HG02973 (cell line): ENCODE results near the gene GRB10.
A peak's percentile ranks its signal among the peaks of the same experiment; 100 is the strongest.

Experiments used
- ATAC-seq: cut with Tn5 transposase; IDR thresholded peaks from one replicate; pipeline ENCODE4 v1.9.1; 2021; ENCODE audit warnings: moderate library complexity; ENCODE audit not compliant: unreplicated experiment

Gene GRB10

DNA sequence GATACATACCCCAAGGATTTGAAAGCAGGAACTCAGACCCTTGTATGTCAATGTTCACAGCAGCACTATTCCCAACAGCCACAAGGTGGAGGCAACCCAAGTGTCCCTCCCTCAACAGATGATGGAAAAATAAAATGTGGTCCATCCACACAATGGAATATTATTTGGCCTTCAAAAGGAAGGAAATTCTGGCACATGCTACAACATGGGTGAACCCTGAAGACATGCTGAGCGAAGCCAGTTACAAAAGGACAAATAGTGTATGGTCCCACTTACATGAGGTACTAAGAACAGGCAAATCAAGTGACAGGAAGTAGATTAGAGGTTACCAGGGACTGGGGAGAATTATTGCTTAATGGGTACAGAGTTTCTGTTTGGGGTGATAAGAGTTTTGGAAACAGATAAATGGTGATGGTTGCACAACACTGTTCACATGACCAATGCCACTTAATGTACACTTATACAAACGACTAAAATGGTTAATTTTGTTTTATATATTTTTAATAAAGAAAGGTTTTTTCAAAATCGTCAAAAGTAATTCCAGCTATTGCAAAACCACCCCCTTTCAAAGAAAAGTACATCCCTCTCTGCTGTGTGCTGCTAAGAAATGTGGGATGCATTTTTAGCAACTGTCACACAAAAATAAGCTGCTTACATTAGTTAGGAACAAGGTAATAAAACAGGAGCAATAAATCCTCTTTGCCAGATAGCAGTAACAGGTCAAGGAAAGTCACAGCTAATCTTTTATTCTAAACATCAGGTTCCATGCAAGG lies 85.7 kb downstream of the GRB10 start:
- no peak for ATAC-seq

DNA sequence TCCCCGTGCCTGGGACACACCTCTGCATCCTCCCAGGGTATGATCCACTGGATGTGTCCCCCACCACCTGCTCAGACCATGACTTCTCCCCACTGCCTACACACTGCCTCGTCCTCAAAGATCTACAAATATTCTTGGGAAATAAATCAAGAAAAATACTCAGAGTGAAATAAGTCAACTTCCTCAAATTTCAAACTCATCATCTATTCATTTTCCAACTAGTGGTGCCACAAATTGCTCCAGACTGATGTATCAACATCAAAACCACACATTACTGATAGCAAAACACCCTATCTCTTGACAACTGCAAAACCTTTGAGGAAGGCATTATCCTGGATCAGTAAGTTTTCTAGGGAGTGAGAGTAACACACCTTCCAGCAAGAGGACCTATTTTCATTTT lies 87.7 kb downstream of the GRB10 start:
- no peak for ATAC-seq

DNA sequence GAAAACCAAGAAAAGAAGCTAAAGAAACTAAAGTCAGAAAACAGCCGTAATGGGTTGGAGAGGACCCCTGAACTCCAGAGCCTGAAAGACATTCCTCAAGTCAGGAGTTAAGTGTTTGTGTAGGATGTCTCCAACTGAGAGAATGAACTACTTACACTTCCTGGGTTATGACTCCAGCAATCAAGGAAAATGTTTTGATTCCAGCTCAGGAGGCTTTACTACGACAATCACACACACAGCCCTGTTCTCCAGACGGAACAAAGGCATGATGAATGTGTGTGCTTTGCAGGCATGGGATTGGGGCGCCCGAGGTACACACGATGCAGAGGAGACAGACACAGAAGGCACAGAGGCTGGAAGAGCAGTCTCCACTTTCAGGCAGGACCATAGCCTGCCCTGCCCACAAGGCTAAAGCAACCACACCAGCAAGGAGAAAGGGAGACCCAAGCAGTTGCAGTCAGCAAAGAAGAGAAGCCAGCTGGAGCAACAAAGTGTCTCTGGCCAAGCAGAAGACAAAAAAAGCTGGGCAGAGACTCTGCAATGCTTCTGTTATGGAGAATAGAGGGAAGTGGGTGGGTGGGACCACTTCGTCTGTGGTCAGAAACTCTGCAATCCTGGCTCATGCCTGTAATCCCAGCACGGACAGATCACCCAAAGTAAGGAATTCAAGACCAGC lies 89.1 kb downstream of the GRB10 start:
- no peak for ATAC-seq

DNA sequence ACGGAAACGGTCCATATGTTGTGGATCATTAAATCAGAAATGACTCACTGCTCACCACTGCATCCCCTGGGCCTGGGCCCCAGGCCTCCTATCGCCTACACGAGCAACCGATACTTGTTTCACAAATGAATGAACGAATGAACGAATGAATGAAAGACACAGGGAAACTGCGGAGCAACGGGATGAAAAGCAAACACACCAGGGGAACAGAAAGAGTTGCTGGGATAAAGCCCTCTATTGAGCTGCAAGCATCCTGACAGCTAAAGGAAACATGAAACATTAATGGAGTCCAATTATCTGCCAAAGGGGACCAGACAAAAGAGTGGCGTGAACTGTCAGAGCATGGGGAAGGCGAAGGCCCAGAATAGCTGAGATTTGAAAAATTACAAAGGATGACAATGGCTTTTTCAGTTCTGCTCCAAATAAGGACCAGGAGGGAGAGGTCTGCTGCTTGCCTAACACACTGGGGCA lies 92.1 kb downstream of the GRB10 start:
- no peak for ATAC-seq

DNA sequence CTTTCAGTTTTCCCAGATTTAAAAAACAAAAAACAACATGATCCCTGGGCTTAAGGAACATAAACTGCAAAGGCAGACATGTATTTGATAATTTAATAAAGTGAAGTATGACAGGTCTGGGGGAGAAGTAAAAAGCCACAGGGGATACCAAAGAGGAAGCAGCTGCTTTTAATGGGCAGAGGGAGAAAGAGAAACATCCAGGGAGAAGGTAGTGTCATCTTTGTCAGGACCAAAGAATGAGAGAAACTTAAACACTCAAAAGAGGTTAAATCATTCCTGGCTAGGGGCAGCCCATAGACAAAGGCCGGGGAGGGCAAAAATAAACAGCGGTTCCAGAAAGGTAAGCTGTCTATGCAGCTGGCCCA lies 94.5 kb downstream of the GRB10 start:
- ATAC-seq = no peak

DNA sequence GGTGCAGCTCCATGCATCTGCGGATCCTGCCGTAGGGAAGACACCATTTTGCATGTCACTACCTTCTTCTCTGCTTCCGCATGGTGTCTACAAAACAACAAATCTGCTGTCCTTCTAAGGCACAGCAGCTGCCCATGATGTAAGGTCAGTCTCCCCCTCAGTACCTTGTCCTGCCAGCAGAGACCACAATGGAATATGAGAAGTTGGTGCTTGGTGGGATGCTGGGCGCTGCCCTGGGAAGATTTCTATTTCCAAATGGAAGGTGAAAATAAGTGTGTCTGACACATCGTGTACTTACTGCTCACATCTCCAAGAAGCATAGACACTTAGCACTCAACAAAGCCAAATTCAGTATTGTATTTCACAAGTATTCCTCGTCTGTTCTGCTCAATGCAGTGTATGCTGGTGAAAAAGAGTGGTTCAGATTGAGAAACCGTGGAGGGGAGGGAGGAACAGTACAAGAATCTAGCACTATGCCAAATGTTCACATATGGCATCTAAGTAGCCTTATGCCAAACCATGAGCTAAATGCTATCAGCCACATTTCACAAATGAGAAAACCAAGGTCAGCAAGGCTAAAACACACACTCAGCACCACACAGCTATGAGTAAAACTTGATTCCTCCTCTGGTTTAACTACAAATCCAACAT lies 95.0 kb downstream of the GRB10 start:
- no peak for ATAC-seq

DNA sequence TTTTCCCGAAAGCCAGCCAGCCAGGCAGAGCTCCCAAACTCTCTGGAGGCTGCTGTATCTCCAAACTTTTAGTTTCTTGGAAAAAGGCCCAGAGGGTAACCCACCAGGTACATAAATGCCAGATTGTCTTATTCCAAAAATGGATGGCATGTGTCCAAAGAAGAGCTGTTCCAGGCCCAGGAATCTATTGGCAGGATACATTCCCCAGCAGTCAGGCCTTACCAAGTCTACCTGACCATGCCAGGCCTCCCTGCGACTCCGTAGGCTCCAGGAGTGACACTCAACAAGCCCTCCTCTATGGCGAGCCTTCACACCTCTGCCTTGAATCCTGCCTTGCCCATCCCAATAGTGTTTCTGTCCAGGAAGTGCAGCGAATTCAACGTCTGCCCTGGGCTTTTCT lies 95.6 kb downstream of the GRB10 start:
- no peak for ATAC-seq

DNA sequence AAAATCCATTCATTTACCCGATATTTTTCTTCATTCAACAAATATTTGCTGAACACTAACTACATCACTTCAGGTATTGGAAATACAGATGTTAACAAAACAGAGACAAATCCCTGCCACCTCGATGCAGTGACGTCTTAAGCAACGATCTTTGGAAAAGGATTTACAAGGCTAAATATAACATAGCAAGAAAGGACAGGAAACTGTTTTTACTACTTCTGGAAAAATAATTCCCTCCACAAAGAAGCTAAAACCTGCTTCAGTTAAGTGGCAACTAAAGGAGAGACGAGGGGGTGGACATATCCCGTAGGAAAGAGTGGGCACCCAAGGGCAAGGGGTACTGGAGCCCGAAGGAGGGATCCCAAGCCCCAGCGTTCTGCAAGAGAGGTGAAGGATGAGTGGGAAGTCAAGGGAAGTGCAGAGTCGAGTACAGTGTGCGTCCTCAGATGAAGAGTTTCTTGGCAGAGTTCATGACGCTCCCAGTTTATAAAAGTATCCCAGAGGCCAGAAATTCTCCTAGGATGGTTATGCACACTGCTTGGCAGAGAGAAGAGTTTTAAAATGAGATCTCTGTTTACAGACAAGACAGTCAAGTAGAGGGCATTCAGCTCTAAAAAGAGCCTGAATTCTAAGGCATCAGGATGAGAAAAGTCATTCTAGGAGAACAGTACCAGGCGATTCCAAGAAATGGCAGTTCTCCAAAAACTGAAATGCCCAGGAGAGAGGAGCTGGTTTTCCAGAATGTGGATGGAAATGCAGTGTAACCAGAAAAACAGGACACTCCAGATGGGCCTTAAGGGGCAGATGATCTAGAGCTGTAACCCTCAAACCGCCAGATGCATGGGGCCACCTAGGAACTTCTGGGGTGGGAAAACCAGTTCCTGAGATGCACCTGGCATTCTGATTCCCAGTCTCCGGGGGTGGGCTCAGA lies 97.3 kb downstream of the GRB10 start:
- ATAC-seq = no peak

DNA sequence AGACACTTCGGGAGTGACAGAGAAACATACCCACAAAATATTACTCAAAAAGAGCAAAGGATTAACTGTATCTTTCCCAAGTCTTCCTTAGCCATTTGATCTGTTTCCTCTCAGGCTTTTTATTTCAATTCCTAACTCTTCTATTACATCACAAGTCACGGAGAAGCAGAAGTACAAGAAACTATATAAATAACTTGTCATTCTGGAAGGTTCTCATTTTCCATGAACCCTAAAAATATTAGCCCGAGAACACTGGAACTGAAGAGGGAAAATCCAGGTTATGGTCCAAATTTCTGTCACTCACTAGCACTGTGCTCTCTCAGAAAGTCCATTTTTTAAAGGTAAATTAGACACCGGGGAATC lies 98.0 kb downstream of the GRB10 start:
- ATAC-seq = no peak

DNA sequence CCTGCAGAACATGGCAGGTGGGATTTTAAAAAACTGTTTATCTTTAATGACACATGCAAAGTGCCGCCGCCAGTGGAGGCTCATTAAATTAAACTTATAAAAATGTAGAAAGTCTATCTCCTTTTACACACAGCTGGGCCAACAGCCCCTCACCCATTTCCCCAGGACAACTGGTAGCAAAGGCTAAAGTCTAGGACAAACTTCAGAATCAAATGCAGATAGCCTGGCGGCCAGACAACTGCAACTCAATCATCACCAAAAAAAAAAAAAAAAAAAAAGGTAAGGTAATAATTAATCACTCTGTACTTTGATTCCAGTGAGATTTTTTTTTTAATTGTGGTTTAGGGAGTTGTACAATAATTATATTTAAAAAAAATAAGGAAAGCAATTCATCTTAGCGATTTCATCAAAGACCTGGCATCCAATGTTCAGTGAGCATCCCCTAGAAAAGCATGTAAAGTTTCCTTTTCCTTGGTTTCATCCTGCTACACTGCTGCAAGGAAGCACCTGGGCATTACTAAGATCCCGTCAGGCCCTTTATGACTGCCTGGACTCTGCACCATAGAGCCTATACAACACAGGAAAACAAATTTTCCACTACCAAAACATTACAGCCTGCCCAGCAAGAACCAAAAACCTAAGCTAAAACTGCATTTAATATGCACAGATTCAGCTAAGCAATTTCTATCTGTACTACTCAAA lies 98.5 kb downstream of the GRB10 start:
- no peak for ATAC-seq

DNA sequence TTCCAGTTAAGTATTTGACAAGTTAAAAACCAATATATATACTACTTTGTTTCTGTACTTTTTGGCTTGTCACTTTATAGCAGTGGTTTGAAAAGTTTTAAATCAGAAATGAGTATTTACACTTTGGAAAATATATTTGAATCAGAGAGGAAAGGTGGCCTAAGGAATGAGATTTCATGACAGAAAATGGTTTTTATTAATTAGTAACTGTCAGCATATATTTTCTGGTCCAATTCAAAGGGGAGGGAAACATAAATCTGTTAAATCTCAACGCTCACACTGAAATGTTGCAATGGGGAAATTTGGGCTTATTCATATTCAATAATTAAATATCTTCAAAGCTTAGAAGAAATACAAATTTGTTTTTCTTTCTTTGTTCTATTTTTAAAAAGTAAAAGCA lies 100.1 kb downstream of the GRB10 start:
- no peak for ATAC-seq

DNA sequence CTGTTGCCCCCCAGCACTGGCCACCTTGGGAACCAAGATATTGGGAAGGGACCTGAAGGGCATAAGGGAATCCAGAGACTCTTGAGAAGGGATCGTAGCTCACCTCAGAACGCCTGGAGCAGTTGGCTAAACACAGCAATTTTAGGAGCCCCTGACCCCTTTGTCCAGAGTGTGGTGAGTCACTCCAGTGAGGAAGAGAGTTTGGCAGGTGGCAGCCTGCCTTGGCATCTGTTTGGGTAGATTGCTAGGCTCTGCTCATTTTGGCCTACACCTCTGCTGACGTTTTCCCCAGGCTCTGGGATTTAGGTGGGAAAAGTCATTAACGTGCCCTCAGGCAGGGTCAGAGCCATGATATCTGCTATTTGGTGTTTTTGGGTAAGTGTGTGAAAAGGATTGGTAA lies 100.6 kb downstream of the GRB10 start:
- no peak for ATAC-seq

DNA sequence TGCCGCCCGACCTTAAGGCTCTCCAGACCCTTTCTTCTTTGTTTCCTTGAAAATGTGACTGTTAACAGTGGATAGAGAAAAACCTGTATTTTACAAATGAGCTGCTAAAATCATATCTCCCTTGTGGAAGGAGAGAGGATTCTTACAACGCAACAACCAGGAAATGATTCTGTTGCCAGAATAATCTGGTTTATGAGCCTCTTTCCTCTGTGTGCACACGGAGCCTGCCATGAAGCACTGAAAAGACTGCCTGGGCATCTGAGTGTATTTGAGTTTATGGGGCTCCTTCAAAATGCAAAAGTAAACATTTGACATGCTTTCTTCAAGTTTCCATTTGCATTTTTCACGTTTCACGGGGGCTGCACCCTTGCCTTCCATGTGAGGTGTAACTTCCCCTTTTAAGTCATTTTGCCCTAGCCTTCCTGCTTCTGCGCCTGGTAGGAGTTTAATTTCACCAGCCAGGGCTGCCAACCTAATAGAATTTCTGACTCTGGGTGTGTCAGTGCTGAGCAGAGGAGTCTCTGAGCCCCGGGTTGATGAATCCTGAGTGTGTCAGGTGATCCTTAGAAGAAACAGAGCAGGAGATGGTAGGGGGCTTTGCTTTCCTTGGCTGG lies 101.2 kb downstream of the GRB10 start:
- ATAC-seq = no peak

DNA sequence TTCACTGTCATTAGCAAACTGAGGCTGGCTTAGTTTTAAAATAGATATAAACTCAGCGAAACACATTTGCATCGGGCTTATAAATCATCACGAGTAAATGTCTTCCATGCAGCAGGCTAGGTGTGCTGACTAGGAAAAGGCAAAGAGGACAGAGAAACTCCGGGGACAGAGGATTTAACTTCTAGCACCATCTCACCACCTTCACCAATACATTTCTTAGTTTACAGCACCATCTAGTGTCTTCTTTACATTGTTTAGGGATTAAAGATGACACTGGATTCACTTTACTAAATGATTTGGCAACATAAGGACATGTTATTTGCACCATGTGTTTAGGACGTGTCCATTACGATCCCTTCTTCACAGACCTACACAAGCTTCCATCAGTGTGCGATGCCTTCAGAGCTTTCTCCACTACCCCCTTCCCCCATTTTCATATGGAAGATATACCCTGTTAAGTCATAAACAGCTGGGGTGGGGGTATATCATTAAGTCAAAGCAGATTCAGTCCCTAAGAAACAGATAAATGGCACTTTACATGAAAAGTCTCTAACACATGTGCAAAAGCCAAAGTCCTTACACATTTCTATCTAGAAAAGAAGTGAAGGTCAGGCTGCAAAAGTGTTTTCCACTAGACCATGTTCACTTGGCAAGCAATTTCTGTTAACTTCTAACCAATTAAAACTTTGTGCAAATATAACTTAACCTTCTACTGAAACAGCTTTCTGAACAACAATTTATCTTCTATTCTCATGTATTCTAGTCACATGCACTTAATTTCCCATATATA lies 103.3 kb downstream of the GRB10 start:
- ATAC-seq = peak; percentile 51

DNA sequence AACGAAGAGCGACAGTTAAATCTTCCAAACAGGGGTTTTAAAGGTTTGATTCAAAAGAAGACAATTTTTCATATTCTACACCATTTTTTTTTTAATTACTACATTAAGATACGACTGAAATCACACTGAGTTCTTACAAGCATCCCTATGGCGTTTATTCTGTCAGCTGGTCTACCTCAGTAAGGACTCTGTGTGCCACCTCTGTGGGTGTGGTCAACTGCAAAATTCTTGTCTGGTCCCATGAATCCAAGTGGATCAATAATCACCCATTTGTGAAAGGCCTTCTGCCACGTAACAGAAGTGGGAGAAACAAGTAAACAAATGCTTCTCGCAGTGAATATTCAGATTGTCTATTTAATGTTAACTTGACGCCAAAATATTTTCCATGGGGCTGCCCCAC lies 104.1 kb downstream of the GRB10 start:
- no peak for ATAC-seq

DNA sequence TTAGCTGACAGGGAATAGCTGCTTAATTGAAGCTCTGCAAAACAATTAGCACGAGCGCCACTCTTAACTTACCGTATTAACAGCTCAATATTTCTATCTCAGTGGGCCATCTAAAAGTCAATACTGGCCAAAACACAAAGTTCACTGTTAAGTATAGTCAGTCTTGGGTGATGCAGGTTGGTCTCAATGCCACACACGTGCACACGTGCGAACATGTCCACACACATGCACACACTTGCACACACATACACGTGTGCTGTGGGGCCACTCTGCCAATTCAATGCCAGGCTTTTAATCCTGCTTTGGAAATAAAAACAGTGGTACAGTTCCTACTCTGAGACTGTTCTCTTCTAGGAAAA lies 105.1 kb downstream of the GRB10 start:
- no peak for ATAC-seq

DNA sequence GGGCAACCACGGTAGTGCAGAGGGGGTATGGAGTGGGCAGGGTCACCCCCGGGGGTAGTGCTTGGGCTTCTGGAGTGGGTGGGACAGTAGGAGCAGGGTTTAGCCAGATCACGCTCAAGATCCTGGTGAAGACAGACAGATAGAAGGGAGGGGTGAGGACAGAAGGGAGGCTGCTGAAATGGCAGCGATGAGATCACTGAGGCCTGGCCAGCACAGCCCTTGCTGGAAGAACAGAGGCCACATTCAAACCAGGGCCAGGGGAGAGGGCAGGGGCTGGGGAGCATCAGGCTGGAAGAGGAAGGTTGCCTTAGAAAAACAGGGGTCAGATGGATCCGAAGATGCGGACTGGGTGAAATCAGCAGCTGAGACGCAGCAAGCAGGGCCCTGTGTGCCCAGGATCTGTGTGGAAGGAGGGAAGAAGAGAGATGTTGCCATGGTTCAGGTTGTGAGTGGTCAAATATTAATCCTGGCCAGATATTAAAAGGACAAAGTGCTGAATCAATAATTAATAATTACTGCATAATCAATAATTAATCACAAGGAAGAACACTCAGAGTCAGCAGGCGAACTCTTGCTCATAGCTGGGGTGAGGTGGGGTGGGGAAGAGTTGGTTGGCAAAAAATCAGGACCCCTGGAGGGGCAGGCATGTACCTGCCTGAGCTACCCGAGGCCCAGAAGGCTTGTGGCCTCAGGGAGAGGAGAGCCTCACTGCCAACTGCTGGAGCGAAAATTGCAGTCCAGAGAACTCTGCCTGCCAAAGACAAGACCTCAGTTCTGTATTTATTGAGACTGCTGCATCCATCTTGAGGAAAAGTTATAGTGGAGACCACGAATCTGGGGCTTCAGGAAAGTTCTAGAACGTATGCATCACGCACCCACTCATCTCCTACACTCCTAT lies 105.7 kb downstream of the GRB10 start:
- ATAC-seq = no peak

DNA sequence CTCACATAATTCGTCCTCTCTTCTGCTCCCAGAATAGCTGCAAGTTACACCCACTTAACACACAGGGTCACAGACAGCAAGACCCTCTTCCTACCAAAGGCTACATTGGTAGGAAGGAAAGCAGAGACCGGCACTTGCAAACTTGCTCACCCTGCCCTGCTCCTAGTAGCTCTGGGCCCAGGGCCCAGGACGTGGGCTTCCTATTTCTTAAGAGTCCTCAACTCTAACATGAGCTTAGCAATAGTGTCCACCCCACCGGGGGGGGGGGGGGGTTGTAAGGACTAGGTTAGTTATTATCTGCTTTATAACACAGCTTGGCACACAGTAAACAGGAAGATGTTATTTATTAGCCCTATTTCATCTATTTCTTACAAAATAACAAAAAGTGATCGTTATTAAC lies 106.6 kb downstream of the GRB10 start:
- ATAC-seq = no peak
